HepG2 (cell line): ENCODE data around the gene ATP5F1C.
A peak's percentile ranks its signal among the peaks of the same experiment; 100 is the strongest.

ENCODE experiments used
- BRCA1 ChIP-seq: sonication (generic); formaldehyde crosslinking; IDR thresholded peaks from 2 replicates; pipeline ENCODE4 v1.4.0; 2020; ENCODE audit warnings: missing genetic modification reagents
- CHD2 ChIP-seq: IDR thresholded peaks from 2 replicates; pipeline ENCODE4 v1.6.1; 2011; ENCODE audit warnings: low read depth, low read length, improper control_type of control experiment
- EP300 ChIP-seq, 3 experiments: sonication (generic) in 1 of 3; formaldehyde crosslinking in 1 of 3; IDR thresholded peaks; 2 replicates each; pipeline versions ENCODE4 v1.5.1 to v1.6.1; 2011 to 2020; ENCODE audit warnings: low read depth in 2 of 3, low read length in 2 of 3, borderline replicate concordance in 1 of 3, improper control_type of control experiment in 1 of 3, mild to moderate bottlenecking in 1 of 3, missing genetic modification reagents in 1 of 3, moderate library complexity in 1 of 3
- MAX ChIP-seq: IDR thresholded peaks from 2 replicates; pipeline ENCODE4 v1.6.1; 2012; ENCODE audit warnings: inconsistent platforms
- POLR2A ChIP-seq, 2 experiments: IDR thresholded peaks; 2 replicates each; pipeline ENCODE4 v1.6.1; 2011; ENCODE audit warnings: low read depth in 2 of 2, low read length in 2 of 2, mild to moderate bottlenecking in 1 of 2, moderate library complexity in 1 of 2; ENCODE audit not compliant: insufficient read depth in 1 of 2
- YY1 ChIP-seq: IDR thresholded peaks from 2 replicates; pipeline ENCODE4 v1.6.1; 2011; ENCODE audit warnings: low read length, low read depth, moderate library complexity, mild to moderate bottlenecking; ENCODE audit not compliant: insufficient read depth, insufficient replicate concordance

GRCh38 chr10:7752251-7752650 is 35.7 kb upstream of the ATP5F1C start:
- TF ChIP-seq POLR2A (IDR thresholded peaks at IDR 0.05; ENCODE audit: insufficient read depth in 1 of 2, low read depth in 2 of 2, low read length in 2 of 2) = 0 out of 4 replicates have a peak, but pooled peaks of 1 of the 2 experiments have one; percentile 13
- no peak for TF ChIP-seq YY1
- no peak for TF ChIP-seq MAX
- TF ChIP-seq CHD2 = no peak
- TF ChIP-seq EP300 (IDR thresholded peaks at IDR 0.05; ENCODE audit: low read depth in 2 of 2, low read length in 2 of 2) = no peak
- no peak for TF ChIP-seq EP300 (CRISPR knock-in tag; IDR thresholded peaks at IDR 0.05; ENCODE audit: borderline replicate concordance)
- TF ChIP-seq BRCA1 (CRISPR knock-in tag) = no peak
